OCI-LY1 (cell line): ENCODE data around the gene PI4KA.
"Not testable (repeated sequence)": the region's sequence is repeated elsewhere in the genome, so short reads cannot be mapped to it uniquely, and the experiment has no call there.

ENCODE experiments used
- CTCF ChIP-seq: fragments of 200-600 bp; sonication (generic), shearing (Covaris generic); IDR thresholded peaks from 2 replicates; pipeline ENCODE4 v1.5.1; 2017; ENCODE audit warnings: mild to moderate bottlenecking, antibody characterized with exemption, low read length, moderate library complexity, mixed read lengths
- EZH2 ChIP-seq: fragments of 200-600 bp; sonication (generic), shearing (Covaris generic); IDR thresholded peaks from 2 replicates; pipeline ENCODE4 v1.8.0; 2017; ENCODE audit warnings: borderline replicate concordance, mixed run types, mild to moderate bottlenecking, antibody characterized with exemption, low read length, moderate library complexity, mixed read lengths

- not testable (repeated sequence) for TF ChIP-seq CTCF, EZH2
Observed at GRCh38 chr22:20901093-20902033, 42.8 kb upstream of the PI4KA start.
